Omental fat pad (tissue), 4 donors: ENCODE measurements around the gene SPATA33. TPM values are rescaled to one million over a fixed set of nuclear protein-coding genes. Genes with fewer than 3 reads are reported as not detected.

Source experiments
- ATAC-seq: fragments of 150-250 bp; one replicate; pipeline ENCODE4 v1.9.1; 2016; ENCODE audit warnings: mild to moderate bottlenecking, moderate library complexity; ENCODE audit not compliant: low FRiP score
- DNase-seq: peaks from one replicate; pipeline ENCODE4 v3.0.0-alpha.2; 2019; ENCODE audit warnings: low spot score
- total RNA-seq, 4 donors: library from RNA; depleted of rRNA; stranded (reverse); fragments of >200 nt; gene quantifications; one replicate each; pipeline ENCODE4 v1.1.0, GENCODE V29; 2016
- TF ChIP-seq, protein P1 (sequence below), 3 donors: fragments of 450-650 bp; IDR thresholded peaks; one replicate each; pipeline ENCODE4 v1.5.1; 2016 to 2017; ENCODE audit warnings: antibody characterized with exemption in 3 of 3, mild to moderate bottlenecking in 3 of 3, moderate library complexity in 2 of 3

The SPATA33 gene
- total RNA-seq, 4 donors from 2014 or later: 1.8 to 7.1 (median 4.3) TPM

DNA sequence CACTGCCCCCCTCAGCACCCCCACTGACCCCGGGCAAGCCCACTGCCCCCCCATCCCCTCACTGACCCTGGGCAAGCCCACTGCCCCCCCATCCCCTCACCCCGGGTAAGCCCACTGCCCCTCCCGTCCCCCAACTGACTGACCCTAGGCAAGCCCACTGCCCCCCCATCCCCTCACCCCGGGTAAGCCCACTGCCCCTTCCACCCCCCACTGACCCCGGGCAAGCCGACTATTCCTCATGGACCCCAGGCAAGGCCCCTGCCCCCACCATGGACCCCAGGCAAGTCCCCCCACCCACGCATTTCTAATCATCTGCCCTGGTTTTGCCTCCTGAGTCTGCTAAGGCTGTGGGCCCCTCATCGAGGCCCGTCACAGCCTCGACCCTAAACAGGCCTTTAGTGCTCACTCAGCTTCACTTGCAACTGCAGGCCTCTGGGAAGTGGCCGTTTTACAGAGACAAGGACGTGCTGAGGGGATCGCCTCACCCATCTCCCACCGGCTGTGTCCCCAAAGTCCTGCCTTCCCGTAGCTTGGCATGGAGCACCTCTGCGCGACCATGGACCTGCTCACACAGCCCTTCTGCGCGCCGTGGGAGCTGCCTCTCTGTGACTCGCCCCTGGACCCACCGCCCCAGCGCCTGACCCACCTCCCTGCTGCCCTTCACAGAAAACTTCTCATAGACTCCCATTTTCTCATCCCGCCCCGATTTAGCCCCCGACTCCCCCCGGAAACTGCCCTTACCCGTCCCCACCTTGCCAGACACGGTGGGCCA lies 59.5 kb downstream of the SPATA33 start:
- DNase-seq: no peak
- TF ChIP-seq, protein P1, sequence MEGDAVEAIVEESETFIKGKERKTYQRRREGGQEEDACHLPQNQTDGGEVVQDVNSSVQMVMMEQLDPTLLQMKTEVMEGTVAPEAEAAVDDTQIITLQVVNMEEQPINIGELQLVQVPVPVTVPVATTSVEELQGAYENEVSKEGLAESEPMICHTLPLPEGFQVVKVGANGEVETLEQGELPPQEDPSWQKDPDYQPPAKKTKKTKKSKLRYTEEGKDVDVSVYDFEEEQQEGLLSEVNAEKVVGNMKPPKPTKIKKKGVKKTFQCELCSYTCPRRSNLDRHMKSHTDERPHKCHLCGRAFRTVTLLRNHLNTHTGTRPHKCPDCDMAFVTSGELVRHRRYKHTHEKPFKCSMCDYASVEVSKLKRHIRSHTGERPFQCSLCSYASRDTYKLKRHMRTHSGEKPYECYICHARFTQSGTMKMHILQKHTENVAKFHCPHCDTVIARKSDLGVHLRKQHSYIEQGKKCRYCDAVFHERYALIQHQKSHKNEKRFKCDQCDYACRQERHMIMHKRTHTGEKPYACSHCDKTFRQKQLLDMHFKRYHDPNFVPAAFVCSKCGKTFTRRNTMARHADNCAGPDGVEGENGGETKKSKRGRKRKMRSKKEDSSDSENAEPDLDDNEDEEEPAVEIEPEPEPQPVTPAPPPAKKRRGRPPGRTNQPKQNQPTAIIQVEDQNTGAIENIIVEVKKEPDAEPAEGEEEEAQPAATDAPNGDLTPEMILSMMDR (IDR thresholded peaks at IDR 0.05): no peak
- no peak for ATAC-seq

DNA sequence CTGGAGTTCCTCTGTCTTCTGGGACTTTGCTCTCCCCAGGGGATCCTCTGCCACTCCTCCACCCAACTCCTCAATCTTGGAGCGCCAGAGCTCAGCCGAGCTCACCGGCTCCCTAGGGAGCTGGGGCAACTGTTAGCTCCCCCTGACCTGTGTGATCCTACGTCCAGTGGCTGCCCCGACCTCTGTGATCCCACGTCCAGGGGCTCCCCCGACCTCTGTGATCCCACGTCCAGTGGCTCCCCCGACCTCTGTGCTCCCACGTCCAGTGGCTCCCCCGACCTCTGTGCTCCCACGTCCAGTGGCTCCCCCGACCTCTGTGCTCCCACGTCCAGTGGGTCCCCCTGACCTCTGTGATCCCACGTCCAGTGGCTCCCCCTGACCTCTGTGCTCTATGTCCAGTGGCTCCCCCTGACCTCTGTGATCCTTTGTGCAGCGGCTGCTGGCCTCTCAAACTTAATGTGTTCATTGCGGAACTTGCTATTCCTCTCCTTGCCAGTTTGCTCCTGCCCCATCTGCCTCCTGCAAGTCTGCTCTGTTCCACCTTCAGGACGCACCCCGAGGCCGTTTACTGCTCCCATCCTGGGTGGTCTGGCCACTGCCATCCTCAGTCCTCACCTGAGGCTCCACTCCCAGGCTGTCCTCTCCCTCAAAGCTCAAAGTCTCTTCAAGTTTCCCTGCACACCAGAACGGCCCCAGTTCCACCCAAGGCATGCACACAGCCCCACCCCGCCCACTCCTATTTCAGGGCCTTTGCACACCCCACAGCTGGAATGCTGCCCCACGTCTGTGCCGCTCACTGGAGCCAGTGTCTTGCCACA lies 60.3 kb downstream of the SPATA33 start:
- ATAC-seq (no peak), DNase-seq (no peak)
- TF ChIP-seq, protein P1 (IDR thresholded peaks at IDR 0.05): no peak

Other genes starting within 250 kb of the SPATA33 start
- gene ANKRD11, start 167.3 kb upstream of the SPATA33 start, total RNA-seq: 100 to 1,000 TPM in 1 of 4 donors, 10 to 100 TPM in 3; 49.8 to 114 (median 82.2) TPM
- 100 to 1,000 TPM in 1 of 4 donors, 10 to 100 TPM in 3; 68.6 to 125 (median 74.8) TPM for gene SPG7, start 149.4 kb upstream of the SPATA33 start, total RNA-seq
- gene RPL13, start 97.2 kb upstream of the SPATA33 start, total RNA-seq: 1,000 to 10,000 TPM; 4,137 to 5,837 (median 4,637) TPM
- 1 to 10 TPM in 2 of 4 donors, under 1 TPM in 1, not detected in 1; 0.19 to 2.4 (median 1.1) TPM for gene CPNE7, start 82.1 kb upstream of the SPATA33 start, total RNA-seq
- gene DPEP1, start 44.2 kb upstream of the SPATA33 start, total RNA-seq: 1 to 10 TPM in 1 of 4 donors, not detected in 3; 1.1 TPM
- gene CHMP1A, start 128 bp upstream of the SPATA33 start, total RNA-seq: 10 to 100 TPM; 45.7 to 78.1 (median 67.7) TPM
- 10 to 100 TPM; 32.1 to 46.8 (median 38.3) TPM for gene CDK10, start 28.9 kb downstream of the SPATA33 start, total RNA-seq
- gene SPATA2L, start 43.9 kb downstream of the SPATA33 start, total RNA-seq: 10 to 100 TPM in 2 of 4 donors, 1 to 10 TPM in 2; 8.1 to 28.0 (median 17.3) TPM
- 1 to 10 TPM; 5.8 to 9.5 (median 7.8) TPM for gene VPS9D1, start 63.1 kb downstream of the SPATA33 start, total RNA-seq
- gene ZNF276, start 63.7 kb downstream of the SPATA33 start, total RNA-seq: 10 to 100 TPM; 20.2 to 45.6 (median 36.6) TPM
- gene FANCA, start 158.8 kb downstream of the SPATA33 start, total RNA-seq: 1 to 10 TPM; 2.9 to 4.4 (median 3.8) TPM
- gene SPIRE2, start 170.6 kb downstream of the SPATA33 start, total RNA-seq: 1 to 10 TPM; 2.4 to 4.8 (median 3.2) TPM
- 100 to 1,000 TPM; 123 to 202 (median 160) TPM for gene TCF25, start 215.8 kb downstream of the SPATA33 start, total RNA-seq